CD4-positive, alpha-beta T cell treated with Interleukin-15 for 1 hour (primary cell): ENCODE results near the gene SEMA5A.
A peak's percentile ranks its signal among the peaks of the same experiment; 100 is the strongest.

Experiments used
- DNase-seq: peaks from one replicate; pipeline ENCODE4 v3.0.0-alpha.2; 2020

The SEMA5A gene

DNA sequence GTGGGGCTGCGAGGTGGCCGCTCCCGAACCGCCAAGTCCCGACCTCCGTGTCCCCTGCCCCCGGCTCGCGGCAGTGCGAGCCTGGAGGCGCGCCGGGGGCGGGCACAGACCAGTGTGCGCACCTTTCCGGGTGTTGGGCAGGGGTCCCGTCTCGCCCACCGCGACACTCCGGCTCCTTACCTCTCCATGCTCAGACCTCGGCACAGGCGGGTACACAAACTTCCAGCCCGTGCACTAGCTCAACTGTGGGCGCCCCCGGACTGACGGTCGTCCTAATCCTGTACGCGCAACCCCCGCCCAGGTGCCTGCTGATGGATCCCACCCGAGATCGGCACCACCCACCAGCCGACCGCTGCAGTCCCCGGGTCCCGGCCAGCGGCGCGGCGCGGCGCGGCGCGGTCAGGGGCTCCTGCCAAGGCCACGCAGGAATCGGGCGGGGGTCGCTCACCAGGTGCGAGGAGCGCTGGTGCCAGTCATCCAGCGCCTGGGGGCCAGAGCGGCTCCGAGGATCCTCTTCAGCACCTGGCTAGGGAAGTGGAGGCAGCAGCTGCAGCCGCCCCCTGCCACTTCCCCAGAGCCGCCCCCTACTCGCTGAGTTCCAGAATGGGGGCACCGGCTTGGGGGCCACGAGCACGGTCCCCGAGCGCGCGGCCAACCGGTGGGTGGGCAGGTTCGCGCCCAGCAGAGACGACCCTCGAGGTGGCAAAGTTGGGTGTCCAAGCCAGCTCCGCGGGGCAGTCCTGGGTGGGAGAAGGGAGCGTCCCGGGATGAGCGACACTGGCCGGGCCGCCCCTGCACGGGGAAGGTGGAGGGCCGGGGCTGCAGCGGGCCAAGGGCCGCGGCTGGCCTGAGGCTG, 511 bp downstream of the SEMA5A start:
- no peak for DNase-seq

DNA sequence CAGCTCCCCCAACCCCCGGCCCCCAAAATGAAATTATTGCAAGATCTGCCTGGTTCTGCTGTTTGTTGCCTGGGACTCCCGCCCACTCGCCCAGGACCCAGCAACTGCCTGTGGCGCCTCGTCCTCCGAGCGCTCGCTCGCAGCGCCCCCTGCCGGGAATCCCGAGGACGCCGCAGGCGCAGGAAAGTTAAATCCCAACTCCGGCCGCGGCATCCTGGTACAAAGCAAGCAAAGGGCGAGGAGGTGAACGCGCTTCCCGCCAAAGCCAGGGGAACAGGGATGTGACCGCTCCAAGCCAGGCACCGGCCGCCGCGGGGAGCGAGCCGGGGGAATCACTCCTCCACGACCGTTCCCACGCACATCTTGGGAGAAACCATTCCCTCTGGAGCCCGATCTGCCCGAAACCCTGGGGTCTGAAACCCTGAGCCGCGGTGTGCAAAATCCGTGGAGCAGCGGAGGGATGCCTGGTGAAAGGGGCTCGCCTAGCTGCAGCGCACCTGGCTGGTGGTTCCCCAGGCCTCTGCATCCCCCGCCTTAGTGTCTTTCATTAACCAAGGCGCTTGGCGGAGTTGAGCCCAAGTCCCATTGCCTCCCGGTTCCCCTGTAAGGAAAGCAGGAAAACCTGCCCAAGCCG, 1.3 kb downstream of the SEMA5A start:
- peak; percentile 22 for DNase-seq

DNA sequence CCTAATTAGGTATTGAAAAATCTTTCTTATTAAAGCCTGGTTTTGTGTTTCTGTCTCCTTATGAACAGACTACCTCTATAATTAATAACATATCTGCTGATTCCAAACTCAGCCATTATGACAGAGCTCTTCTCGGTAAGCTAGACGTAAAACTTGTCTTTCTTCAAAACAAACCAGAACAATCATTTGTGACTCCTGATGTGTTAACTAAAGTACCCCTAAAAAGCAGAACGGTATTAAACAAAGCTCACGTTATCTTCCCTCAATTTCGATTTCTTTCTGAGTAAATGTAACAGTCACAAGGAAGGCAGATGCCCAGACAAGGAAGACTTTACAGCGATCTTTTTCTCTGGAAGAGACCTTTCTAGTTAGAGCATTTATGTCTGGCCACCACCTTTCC, 1.8 kb downstream of the SEMA5A start:
- DNase-seq, result no peak

DNA sequence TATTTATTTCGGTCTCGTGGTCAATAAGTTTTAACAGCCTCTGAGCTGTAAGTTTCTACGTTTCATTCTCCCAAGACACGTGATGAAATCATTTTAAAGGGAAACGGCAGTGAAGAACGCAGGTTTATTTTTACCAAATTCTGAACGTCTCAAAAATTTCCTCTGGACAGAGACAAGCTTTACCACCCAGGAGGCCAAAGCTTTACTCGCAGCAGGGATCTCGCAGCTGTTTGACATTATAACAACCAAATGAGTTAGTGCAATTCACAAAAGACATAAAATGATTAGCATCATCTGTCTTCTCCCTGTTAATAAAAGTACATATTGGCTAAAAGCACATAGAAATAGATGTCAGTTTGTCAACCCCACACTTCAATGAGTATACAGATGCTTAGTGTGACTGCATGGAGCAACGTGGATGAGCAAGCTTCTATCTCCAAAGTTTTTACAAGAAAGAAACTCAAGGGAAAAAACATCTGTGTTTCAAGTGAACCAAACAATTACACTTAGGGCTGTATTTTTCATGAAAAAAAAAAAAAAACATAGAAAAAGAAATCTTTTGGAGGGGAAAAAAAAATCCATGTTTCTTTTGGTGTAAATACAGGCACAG, 2.5 kb downstream of the SEMA5A start:
- no peak for DNase-seq

DNA sequence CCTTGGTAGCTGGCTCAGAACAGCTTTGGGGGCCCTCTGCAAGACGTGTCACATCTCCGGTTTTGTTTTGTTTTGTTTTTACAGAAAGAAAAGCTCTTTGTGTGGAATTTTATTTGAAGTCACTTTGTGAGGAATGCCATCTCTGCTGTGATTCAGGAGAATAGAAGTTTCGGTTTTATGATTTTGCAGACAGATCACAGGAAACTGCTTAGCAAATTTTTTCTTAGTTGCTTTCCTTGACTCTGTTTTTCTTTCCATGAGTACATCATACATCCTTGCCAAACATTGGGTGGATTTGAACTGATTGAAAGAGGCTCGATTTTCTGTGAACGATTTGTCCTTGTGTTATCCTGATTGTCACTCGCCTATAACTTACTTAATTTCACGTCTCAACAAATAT, 5.1 kb downstream of the SEMA5A start:
- no peak for DNase-seq

DNA sequence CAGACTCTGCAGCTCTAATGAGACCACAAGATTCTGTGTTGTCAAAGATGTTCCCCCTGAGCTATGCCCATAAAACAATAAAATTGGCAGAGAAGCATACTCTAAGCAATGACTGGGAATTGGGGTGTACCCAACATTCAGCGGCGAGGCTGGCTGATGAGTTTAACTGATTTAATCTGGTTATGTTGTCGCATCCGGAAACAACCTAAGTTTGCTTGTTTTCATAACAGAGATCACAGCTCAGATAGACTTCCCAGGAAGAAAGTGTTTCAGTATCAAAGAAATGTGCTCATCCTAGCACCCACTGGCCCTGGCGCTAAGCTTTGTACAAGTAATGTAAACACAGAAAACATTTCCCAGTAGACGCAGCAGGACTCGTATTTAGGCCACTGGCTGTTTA, 7.4 kb downstream of the SEMA5A start:
- no peak for DNase-seq

DNA sequence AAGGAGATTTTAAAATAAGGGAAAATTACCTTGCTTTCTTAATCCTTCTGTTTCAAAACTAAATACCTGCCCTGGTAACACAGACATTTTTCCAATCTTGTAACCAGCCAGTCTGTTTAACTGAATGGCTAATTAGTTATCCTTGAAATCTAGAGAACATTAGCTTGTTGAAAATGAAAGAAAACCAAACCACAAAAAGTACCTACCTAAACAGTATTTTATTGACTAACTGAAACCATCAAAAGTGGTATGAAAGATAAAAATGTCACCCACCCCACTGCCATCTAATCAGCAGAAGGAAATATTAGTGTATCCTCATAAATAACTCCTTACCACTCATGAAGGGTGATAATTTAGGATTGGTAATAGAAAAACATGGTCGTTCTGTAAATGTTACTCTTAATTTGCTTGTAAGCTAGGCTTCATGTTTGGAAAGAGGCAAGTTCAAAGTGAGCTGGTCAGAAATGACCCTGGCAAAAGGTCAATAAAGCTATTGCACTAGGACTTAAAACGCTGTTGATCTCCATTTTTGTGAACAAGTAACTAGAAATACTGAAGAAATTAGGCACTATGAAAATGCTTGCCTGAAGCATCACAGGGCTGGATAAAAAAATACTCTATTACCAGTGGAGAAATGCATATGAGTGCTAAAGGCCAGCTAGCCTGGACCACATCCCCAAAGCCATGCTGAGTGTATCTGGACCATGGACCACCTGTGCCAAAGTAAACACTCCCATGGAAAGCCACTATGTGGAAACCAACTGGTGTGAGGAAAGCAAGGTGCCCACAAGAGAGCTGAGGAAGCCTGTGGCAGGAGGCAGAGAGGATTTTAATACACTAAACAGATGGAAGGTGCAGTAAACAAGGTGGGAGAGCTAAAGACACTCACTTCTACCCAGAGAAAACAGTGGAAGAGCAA, 8.4 kb downstream of the SEMA5A start:
- DNase-seq, result no peak

DNA sequence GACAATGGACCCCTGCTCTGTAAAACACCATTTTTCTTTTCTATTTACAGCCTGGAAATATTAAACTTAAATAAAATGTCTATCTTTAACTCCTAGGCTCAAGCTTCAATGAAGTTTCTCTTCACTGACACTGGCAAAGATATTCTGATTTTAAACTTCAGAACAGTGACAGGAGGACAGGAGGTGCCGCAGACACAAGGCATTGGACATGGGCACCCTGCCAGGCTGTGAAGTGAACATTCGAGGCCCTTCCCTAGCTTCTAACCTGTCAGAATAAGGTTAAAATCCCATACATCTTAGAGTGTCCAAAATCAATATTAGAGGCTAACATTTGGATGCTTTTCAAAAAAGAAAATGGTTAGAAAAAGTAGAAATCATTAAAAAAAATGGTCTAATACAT, 9.2 kb downstream of the SEMA5A start:
- DNase-seq, result no peak

DNA sequence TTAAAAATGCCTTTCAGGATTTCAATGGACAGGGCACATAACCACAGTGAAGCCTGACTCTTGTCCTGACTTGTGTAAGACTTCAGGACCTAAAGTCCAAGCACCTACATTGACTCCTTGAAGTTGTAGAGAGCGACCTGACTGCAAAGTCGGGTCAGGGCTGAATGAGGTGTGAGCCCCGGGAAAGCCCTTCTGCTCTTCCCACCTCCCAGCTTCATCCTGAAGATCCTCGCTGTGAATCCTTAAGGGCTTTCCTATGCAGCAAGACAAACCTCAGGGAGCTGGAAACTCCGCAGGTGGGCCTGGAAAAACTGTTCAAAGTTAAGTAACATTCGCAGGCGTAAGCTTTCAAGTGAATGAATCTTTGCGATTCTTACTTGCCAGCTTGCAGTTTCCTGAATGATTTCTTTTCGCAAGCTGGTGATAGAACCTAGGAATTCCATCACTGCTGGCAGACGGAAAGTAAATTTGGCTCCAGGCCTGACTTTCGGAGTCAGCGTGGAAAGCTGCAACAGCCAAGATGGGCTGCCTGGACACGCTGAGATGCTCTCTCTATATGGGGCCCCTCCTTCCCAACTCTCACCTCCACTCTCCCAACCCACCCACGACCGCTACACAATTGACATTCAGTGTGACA, 10.9 kb downstream of the SEMA5A start:
- no peak for DNase-seq

DNA sequence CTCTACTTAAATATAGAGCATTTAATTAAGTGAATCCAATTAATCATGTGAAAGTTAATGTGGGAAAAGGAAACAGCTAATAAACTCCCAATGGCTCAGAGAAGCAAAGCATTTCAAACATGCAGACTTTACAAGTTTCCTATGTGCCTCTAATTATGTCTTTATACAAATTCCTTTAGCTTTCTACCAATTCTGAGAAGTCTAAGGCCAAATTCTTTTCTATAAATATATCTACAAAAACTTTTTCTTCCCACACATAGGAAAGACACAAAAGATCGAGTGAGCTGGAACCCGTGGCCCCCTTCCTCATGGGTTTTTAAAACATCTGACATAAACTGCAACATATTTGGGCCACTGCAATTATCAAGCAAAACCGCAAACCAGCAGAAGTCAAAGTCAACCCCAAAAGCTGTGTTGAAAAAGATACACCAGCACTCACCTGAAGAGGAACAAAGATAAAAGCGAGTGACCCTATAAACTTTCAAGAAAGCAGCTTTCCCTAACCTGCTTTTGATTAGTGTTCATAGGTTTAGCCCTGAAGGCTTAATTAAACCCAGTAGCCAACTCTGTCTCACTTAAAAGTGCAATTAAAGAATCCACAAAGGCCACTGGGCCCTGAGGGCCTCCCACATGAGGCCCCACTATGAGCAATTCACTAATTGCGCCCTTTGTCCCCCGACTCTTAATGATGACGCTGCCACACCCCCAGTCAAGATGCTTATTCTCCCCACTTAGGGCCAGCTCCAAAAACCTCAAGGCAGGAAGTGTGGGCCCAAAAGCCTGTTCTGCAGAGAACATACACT, 12.1 kb downstream of the SEMA5A start:
- no peak for DNase-seq

DNA sequence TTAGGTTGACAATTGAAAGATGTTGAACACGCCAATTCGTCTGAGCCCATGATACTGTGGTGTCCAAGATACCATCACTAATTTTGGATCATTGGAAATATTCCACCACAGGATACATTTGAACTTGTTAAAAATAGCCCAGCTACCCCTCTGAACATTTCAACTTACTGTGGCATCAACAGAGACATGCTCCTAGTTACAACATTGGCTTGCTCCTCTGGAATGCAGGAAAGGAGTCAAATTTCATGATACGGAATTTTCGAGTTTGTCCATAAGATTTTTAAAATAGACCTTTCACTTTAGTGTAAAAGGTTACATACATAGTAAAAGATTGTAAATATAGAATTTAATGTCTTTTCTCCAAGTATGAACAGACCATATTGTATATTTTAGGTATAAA, 12.8 kb downstream of the SEMA5A start:
- DNase-seq, result no peak

DNA sequence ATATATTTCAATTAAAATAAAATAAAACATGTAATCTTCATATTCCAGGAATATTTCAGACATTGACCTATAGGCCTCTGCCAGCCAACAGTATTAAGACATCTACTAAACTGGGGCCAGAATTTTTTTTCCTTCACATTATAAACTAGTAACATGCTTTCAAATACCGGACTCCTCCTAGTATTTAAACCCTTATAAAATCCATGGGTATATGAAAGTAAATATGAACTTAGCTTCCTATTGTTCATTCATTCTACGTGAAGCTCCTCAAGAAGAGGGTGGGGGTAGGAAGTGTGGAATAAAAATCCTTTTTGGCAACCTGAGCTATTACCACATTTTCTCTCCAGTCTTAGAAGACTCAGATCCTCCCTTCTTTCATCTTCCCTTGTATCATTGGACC, 16.4 kb downstream of the SEMA5A start:
- DNase-seq, result no peak

DNA sequence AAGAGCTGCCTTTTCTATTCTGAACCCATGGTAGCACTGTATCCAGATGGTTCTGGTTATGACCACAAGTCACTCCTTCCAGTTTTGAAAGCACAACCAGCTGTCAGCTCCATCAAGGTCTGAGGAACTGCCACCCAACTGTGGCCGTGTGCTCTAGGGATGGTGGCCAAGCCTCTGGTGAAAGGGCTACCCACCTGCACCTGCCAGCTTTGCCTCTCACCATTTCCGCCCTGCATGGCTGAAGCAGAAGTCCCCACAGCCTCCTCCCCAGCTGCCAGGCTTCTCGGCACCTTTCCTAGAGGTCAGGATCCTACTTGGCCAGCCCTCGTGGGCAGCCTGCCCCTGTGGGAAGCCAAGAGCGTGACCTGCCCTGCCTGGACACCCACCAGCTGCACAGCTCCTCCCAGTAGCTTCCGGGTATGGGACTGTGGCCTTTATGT, 16.8 kb downstream of the SEMA5A start:
- DNase-seq, result no peak

DNA sequence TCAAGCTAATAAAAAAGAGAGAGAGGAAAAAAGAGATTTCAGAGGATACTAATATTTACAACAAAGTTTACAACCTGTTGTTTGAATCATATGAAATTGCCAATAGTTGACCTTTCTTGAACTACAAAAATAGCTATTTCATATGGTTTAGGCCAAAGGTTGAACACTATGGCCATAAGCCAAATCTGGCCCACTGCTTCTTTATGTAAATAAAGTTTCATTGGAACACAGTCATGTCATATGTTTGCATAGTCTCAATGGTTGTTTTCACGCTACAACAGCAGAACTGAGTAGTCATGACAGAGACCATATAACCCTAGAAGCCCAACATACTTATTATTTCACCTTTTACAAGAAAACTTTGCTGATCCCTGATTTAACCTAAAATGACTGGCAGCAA, 20.9 kb downstream of the SEMA5A start:
- DNase-seq, result no peak

DNA sequence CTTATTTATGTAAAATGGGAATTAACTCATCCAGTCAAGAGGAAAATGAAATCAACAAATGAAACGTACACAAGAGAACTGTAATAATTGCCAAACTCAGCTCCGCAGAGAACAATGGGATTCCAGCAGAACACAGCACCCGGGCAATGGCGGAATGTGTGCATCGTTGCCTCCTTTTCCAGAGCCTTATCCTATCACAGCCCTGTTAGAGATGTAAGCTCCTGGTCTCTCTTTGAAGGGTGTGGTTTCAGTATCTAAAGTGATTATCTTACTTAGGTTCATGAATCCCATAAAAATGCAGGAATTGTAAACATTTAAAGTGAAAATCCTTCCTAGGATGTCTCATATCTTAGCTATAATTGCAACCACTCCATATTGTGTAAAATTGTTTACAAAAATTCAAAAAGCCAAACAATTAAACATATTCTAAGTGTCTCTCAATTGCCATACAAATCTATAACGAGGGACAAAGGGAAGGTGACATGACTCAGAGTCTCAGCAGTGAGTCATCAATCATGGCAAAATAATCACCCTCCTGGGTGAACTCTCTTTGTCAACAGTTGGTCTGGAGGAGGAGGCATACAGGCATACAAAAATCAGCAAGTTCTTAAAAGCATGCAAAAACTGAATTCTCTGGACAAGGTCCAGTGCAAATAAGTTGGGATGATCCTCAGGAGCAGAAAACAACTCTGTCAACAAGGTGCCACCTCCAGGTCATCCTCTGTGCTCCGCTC, 22.6 kb downstream of the SEMA5A start:
- no peak for DNase-seq

DNA sequence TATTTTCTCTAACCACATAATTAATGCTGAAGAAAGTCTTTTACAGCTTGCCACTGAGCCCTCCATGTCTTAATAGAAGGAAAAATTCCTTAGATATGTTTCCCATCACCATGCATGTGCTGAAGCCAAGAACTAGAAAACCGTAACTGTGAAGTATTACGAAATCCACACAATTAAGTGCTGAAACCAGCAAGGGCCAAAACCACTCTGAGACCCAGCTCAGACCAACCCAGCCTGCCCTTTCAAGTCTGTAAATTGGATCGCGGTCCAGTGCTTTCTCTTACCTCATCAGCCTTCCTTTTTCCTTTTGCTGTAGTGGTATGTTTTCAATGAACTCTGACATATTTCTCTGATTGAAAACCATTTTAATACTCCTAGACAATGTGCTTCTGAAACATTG, 26.3 kb downstream of the SEMA5A start:
- no peak for DNase-seq

DNA sequence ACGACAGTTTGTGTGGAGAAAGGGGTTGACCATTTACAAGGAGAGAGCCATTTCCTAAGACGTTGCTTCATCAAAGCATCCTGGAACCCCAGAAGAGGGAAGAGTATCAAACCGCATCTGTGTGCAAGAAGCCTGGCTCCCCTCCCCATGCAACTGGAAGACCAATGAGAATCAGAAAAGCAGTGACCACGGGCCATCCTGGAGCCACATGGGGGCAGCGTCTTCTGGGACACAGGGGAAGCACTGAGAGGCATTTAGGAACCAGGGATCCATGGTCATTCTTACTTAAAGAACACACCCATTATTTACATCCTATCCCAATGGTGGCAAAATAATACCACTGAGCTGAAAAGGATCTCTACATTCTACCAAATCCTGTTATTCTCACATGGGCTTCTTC, 29.3 kb downstream of the SEMA5A start:
- no peak for DNase-seq

DNA sequence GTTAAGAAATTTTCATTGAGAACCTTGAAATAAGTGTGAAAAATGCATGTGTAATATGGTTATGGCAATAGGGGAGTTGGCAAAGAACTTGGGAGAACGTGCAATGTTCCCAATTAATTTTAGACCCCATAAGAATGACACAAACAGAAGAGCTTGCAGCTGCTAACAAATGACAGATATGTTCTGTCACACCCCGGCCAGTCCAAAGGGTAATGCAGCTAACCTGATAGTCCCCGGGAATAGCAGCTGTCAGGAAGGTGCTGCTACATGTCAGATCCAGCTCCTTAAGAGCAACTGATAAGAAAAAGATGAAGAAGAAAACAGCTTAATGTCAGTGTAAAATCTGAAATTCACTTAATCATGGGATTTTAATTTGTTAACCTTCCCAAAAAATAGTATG, 30.4 kb downstream of the SEMA5A start:
- DNase-seq, result no peak

DNA sequence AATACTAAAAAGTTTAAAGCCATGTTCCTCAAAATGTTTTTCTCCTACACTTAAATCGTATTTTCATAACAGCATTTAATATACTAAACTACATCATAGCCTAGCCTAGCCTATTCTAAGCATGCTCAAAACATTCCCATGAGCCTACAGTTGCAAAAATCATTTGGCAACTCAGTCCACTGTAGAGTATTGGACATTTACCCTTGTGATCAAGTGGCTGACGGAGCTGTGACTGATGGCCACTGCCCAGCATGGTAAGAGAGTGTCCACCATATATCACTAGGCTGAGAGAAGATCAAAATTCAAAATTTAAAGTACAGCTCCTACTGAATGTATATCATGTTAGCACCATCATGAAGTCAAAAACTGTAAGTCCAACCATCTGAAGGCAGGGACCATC, 30.9 kb downstream of the SEMA5A start:
- DNase-seq, result no peak

DNA sequence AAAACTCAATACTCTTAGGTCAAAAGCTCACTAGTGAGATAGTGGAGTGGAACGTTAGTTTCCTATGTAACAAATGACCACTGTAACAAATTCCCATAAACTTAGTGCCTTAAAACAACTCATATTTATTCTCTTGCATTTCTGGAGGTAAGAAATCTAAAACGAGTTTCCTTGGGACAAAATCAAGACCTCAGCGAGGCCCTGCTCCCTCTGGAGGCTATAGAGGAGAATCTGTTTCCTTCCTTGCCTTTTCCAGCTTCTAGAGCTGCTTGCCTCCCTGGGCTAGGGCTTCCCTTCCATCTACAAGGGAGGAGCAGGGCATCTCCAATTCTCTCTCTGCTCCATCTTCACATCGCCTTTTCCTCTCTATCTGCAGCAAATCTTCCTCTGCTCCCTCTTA, 32.0 kb downstream of the SEMA5A start:
- no peak for DNase-seq

DNA sequence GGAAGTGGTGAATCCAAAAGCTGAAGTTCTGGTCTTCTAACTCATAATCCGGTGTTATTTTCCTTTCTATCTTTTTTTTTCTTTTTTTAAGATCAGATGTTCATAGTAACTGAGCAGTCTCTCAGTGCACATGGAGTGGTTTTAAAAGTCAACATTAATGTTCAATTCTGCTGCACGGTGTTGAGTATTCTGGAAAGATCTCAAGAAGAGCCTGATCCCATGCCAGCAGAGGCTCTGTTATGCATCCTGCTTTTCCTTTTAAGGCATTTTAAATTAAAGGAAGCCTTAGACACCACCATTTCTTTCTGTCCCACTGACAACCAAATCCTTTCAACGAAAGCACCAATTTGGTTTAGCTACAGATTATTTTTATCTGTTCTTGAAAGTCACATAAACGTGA, 33.4 kb downstream of the SEMA5A start:
- no peak for DNase-seq
